Islet precursor cell (in vitro differentiated cells): ENCODE measurements around the gene VEGFC.

Experiments
- DNase-seq: peaks from one replicate; pipeline ENCODE4 v3.0.0-alpha.2; 2018

VEGFC gene

DNA sequence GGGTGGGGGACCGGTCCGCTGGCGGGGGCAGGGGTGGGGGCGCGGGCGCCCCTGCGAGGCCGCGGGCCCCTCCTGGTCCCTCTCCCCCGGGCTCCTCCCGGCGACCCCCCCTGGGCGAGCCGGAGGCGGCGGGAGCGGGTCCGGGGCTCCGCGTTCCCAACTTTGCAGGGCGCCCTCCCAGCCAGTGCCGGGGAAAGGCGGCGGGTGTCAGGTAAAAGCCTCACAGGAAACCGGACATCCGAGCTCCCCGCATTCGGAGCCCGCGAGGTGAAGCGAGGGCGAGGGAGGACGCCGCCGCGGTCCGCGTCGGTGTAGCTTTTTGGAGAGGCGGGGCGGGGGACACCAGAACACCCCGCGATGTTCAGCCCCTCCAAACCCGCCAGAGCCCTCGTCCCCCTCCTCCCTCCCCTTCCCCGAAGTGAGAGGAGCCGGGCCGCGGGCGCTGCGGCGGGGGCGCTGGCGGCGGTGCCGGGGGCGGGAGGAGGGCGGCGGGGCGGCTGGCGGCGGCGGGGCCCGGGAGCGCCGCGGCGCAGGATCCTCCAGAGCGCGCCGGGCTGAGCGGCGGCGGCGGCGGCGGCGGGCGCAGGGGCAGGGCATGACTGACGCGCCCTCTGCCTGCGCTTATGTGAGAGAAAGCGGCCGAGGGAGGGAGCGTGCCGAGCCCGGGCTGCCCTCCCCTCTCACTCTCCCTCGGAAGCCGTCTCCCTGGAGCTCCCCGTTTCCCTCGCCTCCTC lies at the start of gene VEGFC:
TSS of gene VEGFC (minus strand) at position 597 of the 734 bp plus-strand sequence. CDS start 611 bp downstream, outside the sequence.
- peak; percentile 77 for DNase-seq

DNA sequence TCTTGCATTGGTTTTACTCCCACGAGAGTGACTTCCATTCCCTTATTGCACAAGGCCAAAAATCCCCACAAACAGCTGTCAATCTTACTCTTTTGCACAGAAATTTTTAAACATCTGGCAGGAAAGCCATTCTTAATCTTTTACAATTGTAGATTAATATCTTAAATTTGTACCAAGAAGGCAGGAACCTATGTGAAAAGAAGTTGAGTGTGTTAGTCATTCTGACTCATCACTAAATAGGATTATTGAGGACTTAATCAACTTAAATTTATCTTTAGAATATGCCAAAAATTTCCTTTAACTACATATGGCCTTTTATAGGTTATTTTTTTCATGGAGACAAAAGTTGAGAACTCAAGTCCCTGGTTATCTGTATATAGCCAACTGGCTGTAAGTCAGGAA lies 49.0 kb upstream of the VEGFC start:
- DNase-seq: no peak

GRCh38 chr4:176840166-176840565 lies 47.4 kb upstream of the VEGFC start:
- no peak for DNase-seq

GRCh38 chr4:176839656-176840055 lies 46.9 kb upstream of the VEGFC start:
- no peak for DNase-seq

DNA sequence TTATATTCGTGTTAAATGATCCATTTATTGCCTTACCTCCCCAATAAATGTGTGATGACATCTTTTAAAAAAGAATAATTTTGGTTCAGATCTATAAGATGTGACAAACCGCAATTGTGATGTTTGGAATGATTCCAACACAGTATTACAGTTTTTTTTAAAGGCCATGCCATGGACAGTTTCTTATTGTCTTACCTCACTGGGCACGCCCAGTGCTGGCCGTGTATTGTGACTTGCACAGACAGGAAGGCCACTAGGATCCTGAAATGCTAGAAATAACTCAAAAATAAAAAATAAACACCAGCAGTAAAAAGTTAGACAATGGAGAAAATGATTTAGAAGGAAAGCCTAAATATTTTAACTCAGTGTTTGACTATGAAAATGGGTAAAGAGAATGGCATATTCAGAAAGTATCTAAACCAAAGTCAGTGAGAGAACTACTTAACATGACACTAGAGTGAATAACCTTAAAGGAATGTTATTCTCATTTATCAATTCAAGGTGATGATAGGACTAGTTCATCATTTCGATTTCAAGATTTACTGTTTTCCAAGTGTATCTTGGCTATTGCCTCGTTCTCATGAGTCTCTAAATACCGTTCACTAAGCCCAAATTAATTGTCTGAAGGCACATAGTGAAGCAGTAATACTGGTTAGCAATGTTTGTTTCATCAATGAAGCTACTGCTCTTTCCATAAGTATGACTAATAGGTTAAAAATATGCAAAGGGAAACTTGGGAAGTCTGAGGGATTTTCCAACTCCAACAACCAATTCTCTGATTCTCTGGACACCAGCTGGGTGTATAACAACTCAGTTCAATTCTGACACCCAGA lies 46.1 kb upstream of the VEGFC start:
- DNase-seq: no peak

GRCh38 chr4:176837169-176837895 lies 44.6 kb upstream of the VEGFC start:
- DNase-seq: no peak

DNA sequence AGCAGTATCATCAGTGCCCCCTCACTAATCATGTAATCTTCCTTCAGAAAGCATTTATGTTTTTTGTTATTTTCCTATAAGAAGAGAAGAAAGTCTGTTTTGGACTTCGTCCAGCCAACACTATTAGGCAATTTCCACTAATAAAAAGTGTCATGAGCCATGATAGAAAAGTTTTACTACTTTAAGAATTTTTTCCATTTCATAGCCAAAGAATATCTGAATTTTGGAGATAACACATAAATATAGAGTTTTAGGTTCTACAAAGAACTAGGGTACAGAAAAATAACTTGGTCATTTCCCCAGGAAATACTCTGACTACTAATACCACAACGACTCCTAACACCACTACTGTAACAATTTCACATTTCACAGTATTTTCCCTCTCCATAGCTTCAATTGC lies 41.8 kb upstream of the VEGFC start:
- no peak for DNase-seq

- DNase-seq: no peak
Observed at GRCh38 chr4:176833400-176834175, 40.9 kb upstream of the VEGFC start.

GRCh38 chr4:176830971-176831370 lies 38.2 kb upstream of the VEGFC start:
- no peak for DNase-seq

DNA sequence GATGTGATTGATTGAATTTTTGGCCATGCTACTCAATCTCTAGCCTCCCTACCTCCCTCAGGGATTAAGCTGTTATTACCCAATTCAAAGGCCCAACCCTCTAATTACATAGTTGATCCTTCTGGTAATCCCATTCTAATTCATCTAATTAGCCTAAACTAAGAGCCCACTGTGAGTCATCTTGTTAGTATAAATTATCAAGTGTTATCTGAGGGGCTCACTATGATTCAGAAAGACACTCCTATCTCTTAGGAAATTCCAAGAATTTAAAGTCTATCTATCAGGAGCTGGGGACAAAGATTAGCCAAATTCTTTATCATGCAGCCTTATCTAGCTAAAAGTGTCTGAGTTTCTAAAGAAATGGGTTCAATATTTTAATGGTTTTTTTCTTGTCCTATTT lies 32.9 kb upstream of the VEGFC start:
- no peak for DNase-seq

DNA sequence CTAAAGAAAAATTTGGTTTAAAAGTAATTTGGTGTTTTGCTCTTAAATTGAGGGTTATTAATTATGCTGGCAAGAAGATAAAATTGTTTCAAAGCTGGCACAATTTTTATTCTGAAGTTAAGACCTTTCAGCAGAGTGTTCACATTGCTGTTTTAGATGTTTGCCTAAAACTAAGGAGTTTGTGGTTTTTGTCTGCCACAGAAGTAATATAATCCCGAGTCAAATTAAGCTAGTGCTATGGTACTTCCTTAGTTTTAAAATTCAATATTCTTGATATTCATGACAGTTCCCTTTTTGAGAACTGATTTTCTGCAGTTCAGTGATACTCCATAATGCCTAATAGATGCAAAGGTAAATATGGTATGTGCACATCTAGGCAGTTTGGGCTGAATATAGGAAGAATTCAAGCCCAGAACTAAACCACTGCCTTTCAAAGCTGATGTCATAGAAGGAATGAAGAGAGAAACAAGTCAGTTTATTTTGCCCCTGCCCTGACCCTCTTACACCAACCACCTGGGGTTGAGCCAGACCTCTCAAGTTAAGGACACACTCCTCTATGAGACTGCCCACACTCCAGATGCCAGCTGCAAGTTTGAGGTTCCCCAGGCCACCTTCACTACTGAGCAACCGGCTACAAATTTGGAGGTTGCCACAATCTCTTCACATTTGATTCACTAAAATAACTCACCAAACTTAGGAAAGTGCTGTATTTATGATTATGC lies 32.1 kb upstream of the VEGFC start:
- DNase-seq: no peak

DNA sequence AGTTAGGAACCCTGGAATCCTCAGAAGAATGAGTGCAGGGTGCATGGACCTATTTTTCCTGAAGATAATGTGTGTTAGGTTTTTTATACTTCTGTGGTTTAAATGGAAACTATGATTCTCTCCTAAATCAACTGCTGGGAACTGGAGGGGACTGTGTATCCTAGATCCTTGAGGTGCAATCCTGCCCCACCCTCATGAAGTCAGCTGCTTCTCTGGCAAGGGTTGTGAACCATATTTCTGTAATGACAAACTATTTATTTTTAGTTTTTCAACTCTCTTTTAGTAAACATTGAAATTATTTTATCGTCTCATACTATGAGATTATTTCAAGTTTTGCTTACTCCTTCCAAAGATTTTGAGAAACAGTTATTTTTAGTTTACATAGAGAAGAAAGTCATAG lies 25.8 kb upstream of the VEGFC start:
- DNase-seq: no peak

DNA sequence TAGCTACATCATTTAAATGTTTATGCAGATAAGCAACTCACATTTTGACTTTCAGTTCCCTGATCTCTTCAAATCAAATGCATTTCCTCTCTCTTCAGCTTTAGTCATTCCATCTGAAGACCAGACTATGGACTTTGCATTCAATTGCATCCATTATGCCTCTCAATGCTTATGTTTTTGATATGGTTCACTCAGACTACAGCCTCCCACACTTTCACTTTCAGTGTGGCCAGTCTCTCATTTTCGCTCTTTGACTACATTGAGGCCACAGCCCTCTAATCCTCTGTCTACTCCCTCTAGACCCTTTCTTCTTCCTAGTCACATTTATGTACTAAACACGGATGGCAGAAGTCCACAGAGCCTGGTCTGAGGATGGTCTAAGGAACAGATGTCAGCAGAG lies 24.5 kb upstream of the VEGFC start:
- no peak for DNase-seq

DNA sequence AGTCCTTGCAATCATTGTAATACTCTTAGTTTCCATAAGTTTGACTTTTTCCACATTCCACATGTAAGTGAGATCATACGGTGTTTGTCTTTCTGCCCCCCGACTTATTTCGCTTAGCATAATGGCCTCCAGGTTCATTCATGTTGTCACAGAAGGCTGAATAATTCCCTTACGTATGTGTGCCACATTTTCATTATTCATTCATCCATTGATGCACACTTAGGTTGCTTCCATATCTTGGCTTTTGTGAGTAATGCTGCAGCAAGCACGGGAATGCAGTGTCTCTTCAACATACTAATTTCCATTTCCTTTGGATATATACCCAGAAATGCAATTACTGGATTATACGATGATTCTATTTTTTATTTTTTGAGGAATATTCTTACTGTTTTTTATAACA lies 22.0 kb upstream of the VEGFC start:
- no peak for DNase-seq

DNA sequence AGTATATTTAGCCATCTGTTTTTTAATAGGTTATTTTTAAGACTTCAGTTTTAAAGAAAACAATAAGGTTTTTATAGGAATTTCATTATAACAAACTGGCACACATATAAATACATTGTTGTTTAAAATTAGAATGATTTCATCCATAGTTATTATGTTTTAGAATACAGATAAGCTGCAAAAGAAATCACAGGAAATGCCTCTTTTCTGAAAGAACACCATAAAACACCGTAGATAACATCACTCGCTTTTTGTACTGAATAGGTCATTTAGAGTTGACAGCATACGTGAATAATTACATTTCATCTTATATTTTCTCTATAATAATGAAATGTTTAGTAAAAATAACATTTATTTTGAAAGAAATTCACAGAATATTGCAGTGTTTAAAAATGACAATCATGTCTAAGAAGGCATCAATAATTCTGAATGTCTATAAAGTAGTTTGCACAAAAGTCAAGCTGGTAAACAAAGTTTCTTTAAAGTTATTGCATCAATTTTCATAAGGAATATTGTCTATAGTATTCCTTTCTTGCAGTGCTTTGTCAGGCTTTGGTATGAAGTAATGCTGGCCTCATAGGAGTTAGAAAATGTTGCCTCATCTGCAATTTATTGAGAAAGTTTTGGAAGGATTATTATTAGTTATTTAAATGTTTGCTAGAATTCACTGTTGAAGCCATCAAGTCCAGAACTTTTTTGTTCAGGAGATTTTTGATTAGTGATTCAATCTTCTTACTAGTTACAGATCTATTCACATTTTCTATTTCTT lies 17.9 kb upstream of the VEGFC start:
- DNase-seq: no peak

GRCh38 chr4:176806778-176807375 lies 14.2 kb upstream of the VEGFC start:
- DNase-seq: no peak

- no peak for DNase-seq
Observed at GRCh38 chr4:176805155-176805554, 12.4 kb upstream of the VEGFC start.

DNA sequence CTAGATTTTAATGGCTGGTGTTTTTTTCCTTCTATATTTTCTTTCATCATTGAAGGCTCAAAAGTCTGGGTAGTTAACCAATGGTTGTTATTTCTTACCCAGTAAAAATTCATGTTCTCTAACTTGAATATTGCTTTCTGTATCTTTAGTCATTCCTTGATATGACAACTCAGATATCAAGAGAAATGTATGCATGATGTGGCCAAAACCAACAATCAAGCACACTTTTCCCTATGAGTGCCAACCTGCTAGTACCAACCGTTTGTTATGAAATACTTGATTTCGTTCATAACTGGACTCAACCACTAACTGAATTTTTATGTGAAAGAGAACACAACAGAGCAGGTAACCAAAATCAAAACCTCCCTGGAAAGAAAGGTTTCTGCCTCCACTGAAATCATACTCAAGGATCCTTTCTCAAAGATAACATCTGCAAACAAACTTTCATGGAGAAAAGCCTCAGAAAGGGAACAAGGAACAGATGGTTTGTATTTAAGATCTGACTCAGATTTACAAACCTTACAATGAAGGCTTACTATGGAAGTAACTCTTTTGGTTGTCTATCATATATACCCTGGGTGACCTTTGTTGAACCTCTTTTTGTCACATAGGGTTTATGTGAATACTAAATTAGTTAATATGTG lies 8.3 kb upstream of the VEGFC start:
- DNase-seq: no peak

- DNase-seq: no peak
Observed at GRCh38 chr4:176799653-176800052, 6.9 kb upstream of the VEGFC start.

GRCh38 chr4:176798540-176798939 lies 5.8 kb upstream of the VEGFC start:
- DNase-seq: no peak
